GM21367 (cell line): Measurements from ENCODE around the gene PRPF38A.

Experiments used
- ATAC-seq: cut with Tn5 transposase; IDR thresholded peaks from one replicate; pipeline ENCODE4 v1.9.1; 2021; ENCODE audit not compliant: unreplicated experiment

PRPF38A gene

DNA sequence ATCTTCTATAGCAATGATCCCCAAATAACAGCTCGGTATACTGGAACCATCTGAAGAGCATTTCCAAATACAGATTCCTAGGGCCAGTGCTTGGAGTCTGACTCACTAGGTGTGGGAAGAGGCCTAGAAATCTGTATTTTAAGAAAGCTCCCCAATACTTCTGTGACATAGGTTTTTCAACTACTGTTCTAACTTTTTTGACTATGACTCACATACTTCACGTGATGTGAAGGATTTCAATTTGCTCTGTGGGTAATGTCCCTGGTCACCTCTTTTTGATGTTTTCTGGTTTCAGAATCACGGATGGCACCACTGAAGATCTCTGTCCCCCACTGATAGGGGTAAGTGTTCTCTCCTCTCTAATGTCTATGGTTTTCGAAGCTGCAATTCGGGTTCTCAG lies 11.2 kb upstream of the PRPF38A start:
- ATAC-seq = no peak

DNA sequence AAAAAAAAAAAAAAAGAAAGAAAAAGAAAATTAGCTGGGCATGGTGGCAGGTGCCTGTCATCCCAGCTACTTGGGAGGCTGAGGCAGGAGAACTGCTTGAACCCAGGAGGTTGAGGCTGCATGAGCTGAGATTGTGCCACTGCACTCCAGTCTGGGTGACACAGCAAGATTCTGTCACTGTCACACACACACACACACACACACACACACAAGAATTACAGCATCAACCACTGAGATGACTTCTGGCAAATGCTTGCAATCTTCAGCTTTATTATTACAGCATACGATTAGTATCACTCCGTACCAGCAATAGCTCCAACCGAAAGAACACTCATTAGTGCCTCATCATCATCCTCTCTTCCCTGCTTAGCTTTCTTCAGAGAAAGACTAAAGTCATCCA lies 4.8 kb upstream of the PRPF38A start:
- no peak for ATAC-seq

DNA sequence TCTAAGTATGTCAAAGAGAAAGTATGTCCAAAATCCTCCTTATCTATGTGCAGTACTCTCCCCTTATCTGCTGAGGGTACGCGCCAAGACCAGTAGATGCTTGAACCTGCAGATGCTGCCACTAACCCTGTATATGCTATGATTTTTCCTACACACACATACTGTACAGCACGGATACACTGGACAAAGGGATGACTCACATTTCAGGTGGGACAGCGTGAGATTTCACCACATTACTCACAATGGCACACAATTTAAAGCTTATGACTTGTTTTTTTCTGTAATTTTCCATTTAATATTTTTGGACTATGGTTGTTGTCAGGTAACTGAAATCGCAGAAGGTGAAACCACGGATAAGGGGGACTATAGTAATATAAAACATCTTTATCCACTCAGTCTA lies 4.3 kb upstream of the PRPF38A start:
- ATAC-seq = no peak

DNA sequence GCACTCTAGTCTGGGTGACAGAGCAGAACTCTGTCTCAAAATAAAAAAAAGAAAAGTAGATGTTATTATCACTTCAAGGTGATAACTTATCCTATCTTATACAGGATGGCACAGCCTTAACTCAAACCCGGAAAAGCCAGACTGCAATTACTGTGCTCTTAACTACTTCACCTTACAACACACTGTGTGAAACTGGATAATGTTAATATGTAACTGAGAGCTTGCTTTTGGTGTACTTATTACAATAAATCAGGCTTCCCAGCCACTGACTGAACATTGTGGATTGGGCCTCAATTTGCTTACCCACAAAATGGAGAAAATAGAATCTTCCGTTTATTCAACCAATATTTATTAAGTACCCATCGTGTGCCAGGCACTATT lies 1.6 kb upstream of the PRPF38A start:
- no peak for ATAC-seq

DNA sequence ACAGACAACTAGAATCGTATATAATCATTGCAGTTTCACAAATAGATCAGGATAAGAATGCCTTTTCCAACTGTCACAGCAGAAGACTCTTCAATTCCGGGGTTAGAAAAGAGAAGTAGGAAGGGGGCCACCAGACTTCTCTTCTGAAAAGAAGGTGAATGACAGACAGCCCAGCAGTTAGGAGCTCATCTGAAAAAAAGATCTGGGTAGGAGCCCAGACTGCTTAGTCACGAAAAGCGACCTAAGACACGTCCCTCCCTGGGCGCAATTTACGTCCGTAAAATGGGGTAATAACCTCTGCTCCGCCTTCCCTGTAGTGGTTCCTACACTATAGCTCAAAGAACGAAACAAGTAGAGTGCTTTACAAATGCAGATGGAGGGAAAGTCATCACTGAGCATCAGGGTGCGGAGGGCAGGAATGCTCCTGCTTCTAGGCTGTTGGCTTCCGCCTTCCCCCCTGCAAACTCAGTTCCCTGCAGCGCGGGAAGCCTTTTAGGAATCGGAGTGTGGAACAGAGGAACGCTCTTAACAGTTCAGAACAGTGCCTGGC lies 761 bp upstream of the PRPF38A start:
- ATAC-seq = peak; percentile 32

DNA sequence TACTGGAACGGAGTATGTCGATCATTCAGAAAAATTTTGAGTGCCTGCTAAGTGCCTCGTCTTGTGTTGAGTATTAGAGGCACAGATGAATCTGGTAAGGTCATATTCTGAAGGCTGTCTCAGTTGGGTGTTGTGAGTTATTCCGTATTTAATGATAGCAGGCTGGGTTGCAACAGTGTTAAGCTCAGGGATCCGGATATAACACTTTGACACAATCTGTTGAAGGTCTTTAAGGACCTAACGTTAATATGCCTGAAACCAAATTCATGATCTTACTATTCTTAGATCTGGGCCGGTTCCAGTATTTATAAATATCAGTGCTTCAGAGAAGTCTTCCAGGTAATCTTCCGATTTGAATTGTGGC lies 555 bp downstream of the PRPF38A start:
- ATAC-seq = no peak

DNA sequence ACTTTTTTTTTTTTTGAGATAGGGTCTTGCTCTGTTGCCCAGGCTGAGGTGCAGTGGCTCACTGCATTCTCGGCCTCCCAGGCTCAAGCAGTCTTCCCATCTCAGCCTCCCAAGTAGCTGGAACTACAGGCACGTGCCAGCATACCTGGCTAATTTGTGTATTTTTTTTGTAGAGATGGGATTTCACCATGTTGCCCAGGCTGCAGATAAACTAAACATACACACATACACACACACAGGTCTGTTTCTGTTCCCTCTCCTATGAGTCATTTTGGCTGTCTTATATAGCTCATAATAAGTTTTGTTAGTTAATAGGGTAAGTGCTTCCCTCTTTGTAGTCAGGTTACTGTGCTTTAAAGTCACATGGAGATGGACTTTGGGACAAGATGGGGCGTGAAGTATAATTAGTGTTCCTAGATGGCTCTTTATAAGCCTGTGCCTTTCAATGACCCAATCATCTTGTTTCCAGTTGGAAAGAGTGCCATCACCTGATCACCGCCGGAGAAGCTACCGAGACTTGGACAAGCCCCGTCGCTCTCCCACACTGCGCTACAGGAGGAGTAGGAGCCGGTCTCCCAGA lies 9.1 kb downstream of the PRPF38A start:
- ATAC-seq = no peak

DNA sequence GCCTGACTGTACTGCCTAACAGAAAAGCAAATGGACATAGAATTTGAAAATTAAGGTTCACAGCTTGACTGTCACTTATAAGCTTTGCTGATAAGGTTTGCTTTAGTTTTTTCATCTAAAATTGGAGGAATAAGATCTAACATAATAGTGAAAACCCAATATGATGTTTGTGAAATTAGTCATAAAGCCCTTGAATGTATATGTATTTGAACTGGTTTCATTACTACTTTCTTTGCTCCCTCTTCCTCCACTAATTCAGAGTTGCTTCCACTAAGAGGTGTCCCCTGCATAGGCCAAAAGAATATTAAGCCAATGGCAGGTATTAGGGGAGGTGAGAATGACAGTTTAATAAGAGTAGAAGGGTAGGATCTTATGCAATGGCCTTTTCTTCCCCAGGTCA lies 10.5 kb downstream of the PRPF38A start:
- no peak for ATAC-seq

DNA sequence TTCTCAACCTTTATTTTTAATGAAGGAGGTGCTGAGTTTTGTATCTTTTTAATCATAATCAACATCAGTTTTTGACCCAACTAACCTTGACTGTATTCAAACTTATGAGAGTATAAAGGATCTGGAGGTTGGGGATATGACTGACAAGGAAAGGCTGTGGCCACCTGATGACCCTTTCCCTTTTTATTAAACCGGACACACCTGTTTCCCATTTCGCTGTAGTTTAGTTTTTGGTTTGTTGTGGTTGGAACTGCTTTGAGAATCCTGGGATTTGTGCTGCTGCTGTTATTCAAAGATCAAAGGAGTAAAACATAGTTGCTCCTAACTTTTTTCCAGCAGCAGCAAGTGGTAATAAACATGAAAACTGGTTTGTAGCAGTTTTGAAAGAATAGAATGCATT lies 12.4 kb downstream of the PRPF38A start:
- ATAC-seq = no peak

DNA sequence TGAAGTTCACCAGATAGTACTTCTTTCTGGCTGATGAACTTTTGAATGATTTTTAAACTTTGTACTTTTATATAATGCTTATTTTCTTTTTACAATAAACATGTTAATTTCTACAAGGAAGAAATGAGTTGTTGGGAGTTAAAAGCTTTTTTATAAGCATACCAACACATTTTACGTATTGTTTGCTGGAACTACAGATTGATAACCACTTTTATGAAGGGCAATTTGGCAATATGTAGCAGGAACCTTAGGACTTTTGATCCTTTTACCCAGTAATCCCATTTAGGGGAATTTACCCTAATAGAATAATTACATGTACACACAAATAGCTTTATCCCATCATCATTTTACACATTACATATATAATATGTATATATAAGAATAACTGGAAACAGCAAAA lies 16.3 kb downstream of the PRPF38A start:
- no peak for ATAC-seq

DNA sequence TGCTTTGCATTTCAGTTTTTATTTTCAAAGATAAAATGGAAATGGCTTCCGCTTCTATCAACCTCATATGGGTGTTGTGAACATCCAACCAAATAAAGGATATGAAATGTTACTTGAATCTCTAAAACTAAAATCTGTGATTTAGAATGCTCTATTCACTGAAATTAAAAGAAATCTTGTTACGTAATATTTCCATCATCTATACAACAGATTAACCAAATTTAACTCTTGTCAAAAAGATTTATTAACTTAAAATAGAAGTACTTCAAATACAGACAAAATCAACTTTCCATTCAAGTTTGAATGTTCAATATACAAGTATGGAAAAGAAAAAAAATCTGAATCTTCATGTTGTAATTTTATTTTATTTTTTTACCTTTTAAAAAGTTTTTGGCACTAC lies 18.7 kb downstream of the PRPF38A start:
- ATAC-seq = no peak

DNA sequence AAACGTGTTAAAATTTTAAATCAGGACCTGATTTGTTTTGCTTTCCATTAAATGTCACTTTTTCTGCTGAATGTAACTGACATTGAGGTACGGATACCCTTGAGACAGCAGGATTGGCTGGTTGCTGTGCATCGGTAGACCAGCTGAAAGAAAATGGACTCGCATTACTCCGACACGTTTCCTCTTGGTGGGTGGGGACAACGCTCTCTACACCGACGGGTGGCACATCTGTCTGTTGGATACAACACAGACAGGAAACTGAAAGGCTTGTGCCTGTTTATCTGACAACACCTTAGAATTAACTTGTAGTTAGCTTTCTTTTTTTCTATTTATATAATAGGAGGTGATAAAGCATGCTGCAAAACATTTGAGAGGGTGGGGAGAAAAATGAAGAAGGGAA lies 19.4 kb downstream of the PRPF38A start:
- no peak for ATAC-seq

DNA sequence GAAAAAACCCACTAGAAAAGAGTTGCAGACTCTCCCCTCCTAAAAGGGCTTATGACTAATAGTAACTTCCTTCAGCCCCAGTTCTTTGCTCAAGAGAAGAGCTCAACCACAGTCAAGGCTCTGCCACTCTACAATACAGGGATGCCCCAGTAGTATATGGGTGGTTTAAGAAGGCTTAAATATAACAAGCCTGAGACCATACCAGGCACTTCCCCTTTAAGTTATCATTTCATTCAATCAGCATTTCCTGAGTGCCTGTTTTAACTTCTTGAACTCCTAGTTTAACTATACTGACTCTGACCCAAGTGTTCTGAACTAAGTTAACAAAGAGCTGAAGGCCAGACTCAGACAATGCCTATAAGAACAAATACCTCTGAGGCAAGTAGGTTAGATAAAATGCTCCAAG lies 19.8 kb downstream of the PRPF38A start:
- ATAC-seq = no peak

DNA sequence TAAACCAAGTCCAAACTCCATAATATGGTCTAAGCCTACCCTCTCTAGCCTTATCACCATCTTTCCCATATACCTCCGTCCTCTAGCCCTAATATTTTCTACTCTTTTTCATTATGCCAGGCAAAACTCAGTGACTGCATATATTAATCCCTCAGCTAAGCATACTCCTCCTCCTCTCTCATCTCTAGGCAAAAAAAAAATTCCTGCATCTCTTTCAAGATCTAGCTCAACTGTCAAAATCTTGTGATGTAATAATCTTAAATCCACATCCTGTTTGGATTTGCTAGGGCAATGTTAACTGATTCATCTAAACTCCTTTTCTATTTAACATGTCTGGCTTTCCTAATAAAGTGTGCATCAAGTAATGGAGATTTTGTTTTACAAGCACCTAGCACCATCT lies 20.4 kb downstream of the PRPF38A start:
- no peak for ATAC-seq

DNA sequence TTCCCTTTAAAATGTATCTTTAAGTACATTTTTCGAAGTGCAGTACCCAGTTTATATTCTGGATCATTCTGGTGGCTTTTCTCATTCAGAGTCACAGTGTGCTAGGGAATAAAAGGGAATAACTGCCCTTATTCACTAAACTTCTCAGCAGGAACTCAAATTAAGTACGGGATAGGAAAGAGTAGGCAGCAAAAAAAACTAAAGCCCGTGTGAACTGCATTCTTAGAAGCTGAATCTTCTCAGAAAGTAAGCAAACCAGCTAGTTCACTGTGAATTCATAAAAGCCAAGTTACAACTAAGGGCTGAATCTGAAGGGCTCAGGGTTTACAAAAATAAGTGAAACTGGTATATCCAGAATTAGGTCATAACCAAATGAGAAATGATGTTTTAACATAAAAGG lies 22.0 kb downstream of the PRPF38A start:
- ATAC-seq = no peak

DNA sequence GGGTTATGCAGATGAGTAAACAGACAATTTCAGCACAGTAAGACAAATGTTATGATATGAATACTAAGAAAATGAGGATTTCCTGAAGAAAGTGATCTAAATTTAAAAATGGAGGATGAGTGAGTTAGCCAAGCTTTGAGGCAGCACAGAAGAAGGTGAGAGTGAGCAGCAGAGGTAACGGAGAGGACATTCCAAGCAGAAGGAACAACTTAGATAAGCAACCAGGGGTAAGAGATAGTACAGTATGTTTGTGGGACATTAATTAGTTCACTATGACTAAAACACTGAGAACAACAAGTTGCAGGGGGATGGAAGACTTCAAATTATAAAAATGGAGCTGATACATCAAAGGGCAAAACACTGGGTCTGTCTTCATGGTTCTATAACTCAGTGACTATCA lies 22.8 kb downstream of the PRPF38A start:
- no peak for ATAC-seq

DNA sequence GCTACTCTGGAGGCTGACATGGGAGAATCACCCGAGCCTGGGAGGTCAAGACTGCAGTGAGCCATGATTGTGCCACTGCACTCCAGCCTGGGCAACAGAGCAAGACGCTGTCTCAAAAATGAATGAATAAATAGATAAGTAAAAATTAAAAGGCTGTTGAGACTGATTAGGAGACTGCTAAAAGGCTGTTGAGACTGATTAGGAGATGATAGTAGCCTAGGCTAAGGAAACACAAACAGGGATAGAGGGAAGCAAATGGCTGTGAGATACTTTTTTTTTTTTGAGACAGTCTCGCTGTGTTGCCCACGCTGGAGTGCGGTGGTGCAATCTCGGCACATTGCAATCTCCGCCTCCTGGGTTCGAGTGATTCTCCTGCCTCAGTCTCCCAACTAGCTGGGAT lies 28.4 kb downstream of the PRPF38A start:
- no peak for ATAC-seq

DNA sequence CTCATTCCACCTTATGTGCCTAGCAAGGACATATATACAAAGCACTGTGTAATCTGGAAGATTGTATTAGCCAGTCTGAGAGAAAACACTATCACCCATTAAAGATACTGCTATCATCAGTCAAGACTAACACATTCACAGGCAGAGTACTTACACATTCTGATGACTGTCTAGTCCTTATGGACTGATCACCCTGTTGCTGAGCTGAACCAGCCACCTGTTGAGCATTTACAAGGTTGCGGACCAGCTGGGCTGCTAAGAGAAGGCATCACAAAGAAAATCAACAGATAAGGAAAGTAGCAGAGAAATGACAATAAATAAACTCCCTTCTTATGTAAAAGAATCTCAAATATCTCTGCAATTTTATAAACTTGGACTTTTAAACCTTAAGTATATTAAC lies 30.8 kb downstream of the PRPF38A start:
- no peak for ATAC-seq

DNA sequence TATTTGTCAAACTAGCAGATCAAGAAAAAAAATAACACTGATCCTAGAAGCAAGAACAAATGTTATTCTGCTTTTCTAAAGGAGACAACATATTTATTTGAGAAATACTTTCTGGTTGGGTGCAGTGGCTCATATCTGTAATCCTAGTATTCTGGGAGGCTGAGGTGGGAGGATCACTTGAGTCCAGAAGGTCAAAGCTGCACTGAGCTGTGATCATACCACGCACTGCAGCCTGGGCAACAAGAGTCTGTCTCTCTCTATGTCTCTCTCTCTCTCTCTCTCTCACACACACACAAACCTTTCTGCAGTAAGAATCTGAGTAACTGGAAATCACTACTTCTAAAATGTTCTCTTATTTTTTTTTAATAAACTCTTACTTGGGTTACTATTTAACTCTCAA lies 31.2 kb downstream of the PRPF38A start:
- no peak for ATAC-seq

DNA sequence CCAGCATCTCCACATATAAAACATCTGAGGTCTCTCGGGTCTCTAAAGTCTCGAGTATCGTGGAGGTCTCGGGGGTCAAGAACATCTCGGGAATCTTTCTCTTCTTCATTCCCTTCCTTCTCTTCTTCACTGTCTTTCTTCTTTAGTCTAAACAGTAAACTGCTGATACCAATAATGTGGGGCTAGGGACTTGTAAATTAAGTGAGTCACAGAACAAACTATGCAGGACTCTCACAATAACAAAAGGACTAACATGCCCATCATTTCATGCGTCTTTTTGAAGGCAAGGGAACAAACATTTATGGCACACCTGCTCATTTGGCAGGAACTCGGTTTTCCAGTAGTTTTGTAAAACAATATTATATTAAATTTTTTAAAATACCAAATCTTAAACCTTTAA lies 32.4 kb downstream of the PRPF38A start:
- no peak for ATAC-seq

DNA sequence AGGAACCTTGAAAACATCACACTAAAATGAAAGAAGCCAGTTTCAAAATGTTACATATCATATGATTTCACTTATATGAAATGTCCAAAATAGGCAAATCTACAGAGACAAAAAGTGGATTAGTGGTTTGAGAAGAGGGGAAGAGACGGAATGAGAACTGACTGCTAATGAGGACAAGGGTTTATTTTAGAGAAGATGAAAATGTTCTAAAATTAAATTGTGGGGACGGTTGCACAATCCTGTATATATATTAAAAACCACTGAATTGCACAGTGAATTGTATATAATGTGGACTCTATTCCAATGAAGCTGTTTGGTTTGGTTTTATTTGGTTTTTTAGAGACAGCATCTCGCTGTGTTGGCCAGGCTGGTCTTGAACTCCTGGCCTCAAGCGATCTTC lies 35.6 kb downstream of the PRPF38A start:
- no peak for ATAC-seq

DNA sequence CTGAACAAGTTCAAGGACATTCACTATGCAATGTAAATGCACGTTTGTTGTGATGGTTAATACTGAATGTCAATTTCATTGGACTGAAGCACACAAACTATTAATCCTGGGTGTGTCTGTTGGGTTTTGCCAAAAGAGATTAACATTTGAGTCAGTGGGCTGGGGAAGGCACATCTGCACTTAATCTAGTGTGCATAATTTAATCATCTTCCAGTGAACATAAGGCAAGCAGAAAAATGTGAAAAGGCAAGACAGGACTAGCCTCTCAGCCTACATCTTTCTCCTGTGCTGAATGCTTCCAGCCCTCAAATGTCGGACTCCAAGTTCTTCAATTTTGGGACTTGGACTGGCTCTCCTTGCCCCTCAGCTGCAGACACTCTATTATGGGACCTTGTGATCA lies 40.1 kb downstream of the PRPF38A start:
- no peak for ATAC-seq

DNA sequence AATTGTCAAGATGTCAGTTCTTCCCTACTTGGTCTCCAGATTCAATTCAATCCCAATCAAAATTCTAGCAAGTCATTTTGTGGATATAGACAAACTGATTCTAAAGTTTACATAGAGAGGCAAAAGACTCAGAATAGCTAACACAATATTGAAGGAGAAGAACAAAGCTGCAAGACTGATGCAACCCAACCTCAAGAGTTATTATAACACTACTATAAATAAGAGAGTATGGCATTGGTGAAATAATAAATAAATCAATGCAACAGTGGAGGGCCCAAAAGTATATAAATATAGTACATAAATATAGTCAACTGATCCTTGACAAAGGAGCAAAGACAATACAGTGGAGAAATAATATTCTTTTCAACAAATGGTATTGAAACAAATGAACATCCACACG lies 49.7 kb downstream of the PRPF38A start:
- ATAC-seq = no peak

DNA sequence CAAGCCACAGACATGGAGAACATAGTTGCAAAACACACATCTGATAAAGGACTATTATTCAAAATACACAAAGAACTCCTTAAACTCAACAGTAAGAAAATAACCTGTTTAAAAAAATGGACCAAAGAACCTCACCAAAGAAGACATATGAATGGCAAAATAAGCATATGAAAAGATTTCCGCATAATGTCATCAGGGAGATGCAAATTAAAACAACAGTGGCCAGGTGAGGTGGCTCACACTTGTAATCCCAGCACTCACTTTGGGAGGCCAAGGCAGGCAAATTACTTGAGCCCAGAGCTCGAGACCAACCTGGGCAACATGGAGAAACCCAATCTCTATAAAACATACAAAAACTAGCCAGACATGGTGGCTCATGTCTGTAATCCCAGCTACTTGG lies 50.4 kb downstream of the PRPF38A start:
- ATAC-seq = no peak
